IMR-90 (cell line): ENCODE data around the gene TREH. TPM values are rescaled to one million over a fixed set of nuclear protein-coding genes. Genes with fewer than 3 reads are reported as not detected.

Experiments
- ATAC-seq: fragments of 200-7000 bp; cut with Tn5 transposase; 2 replicates; pipeline ENCODE4 v1.9.1; 2020; ENCODE audit warnings: low read depth, mild to moderate bottlenecking, moderate library complexity
- BruUV-seq: library from RNA; stranded (reverse); fragments of 400-500 nt; replicated peaks from 2 replicates; lab custom pipeline; 2021; lab: Mats Ljungman, UMichigan
- CTCF ChIA-PET: fragments of 300-600 bp; formaldehyde crosslinking; extraction: SDS; loops from one replicate; lab custom pipeline; 2021; ENCODE audit warnings: antibody characterized with exemption; lab: Yijun Ruan, JAX
- POLR2A ChIA-PET: fragments of 300-600 bp; sonication (Branson Sonifier 250); formaldehyde crosslinking; loops from one replicate; lab custom pipeline; 2022; ENCODE audit warnings: antibody characterized with exemption; ENCODE audit not compliant: unreplicated experiment; lab: Charles Lee
- DNase-seq: peaks from one replicate; pipeline ENCODE4 v3.0.0; 2013
- H2AFZ ChIP-seq: replicated peaks from 2 replicates; pipeline ENCODE3; 2013; ENCODE audit warnings: low read length, mild to moderate bottlenecking; ENCODE audit not compliant: poor library complexity
- H2AK5ac ChIP-seq: 2 replicates; pipeline ENCODE4 v1.6.1; 2013; ENCODE audit warnings: low read depth, low read length, inconsistent platforms
- H2AK9ac ChIP-seq: replicated peaks from 2 replicates; pipeline ENCODE3; 2013; ENCODE audit warnings: mild to moderate bottlenecking, low read depth, low read length, moderate library complexity; ENCODE audit not compliant: poor library complexity
- H2BK120ac ChIP-seq: 2 replicates; pipeline ENCODE4 v1.6.1; 2013; ENCODE audit warnings: low read depth, low read length, inconsistent platforms
- H2BK15ac ChIP-seq: 3 replicates; pipeline ENCODE4 v1.6.1; 2013; ENCODE audit warnings: low read depth, low read length, inconsistent platforms
- H2BK20ac ChIP-seq: 2 replicates; pipeline ENCODE4 v1.6.1; 2013; ENCODE audit warnings: low read depth, mild to moderate bottlenecking, inconsistent platforms, low read length, moderate library complexity
- H2BK5ac ChIP-seq: 2 replicates; pipeline ENCODE4 v1.6.1; 2013; ENCODE audit warnings: mild to moderate bottlenecking, low read depth, low read length, inconsistent platforms; ENCODE audit not compliant: poor library complexity, severe bottlenecking
- H3K14ac ChIP-seq: replicated peaks from 2 replicates; pipeline ENCODE4 v1.6.1; 2013; ENCODE audit warnings: low read depth, low read length, inconsistent platforms
- H3K18ac ChIP-seq: 2 replicates; pipeline ENCODE4 v1.6.1; 2013; ENCODE audit warnings: low read depth, low read length, control low read depth
- H3K23ac ChIP-seq: 2 replicates; pipeline ENCODE4 v1.6.1; 2013; ENCODE audit warnings: low read depth, low read length, inconsistent platforms
- H3K27ac ChIP-seq: 2 replicates; pipeline ENCODE4 v1.5.1; 2013; ENCODE audit warnings: mild to moderate bottlenecking, control low read depth, low read length; ENCODE audit not compliant: insufficient read depth
- H3K27me3 ChIP-seq: 2 replicates; pipeline ENCODE4 v1.6.1; 2013; ENCODE audit warnings: low read length; ENCODE audit not compliant: control insufficient read depth, insufficient read depth
- H3K36me3 ChIP-seq: 2 replicates; pipeline ENCODE4 v1.6.1; 2013; ENCODE audit warnings: low read length, mixed read lengths; ENCODE audit not compliant: control insufficient read depth, insufficient read depth
- H3K4ac ChIP-seq: 2 replicates; pipeline ENCODE4 v1.6.1; 2013; ENCODE audit warnings: low read depth, low read length, inconsistent platforms
- H3K4me1 ChIP-seq: 2 replicates; pipeline ENCODE4 v1.6.1; 2013; ENCODE audit warnings: low read length, mixed read lengths; ENCODE audit not compliant: control insufficient read depth, insufficient read depth
- H3K4me2 ChIP-seq: 2 replicates; pipeline ENCODE4 v1.6.1; 2013; ENCODE audit warnings: low read depth, mild to moderate bottlenecking, control low read depth, low read length, moderate library complexity
- H3K4me3 ChIP-seq: 2 replicates; pipeline ENCODE4 v1.5.1; 2013; ENCODE audit warnings: low read depth, mild to moderate bottlenecking, control low read depth, low read length, moderate library complexity; ENCODE audit not compliant: insufficient read depth
- H3K56ac ChIP-seq: 2 replicates; pipeline ENCODE4 v1.6.1; 2013; ENCODE audit warnings: low read length, inconsistent platforms; ENCODE audit not compliant: insufficient read depth; ENCODE audit errors: extremely low read depth
- H3K79me1 ChIP-seq, 2 experiments: 2 replicates each; pipeline ENCODE4 v1.6.1; 2013; ENCODE audit warnings: low read length in 2 of 2, inconsistent platforms in 1 of 2, low read depth in 1 of 2
- H3K9ac ChIP-seq: 2 replicates; pipeline ENCODE4 v1.6.1; 2013; ENCODE audit warnings: low read depth, low read length, control low read depth
- H3K9me1 ChIP-seq: 2 replicates; pipeline ENCODE4 v1.6.1; 2013; ENCODE audit warnings: low read length, inconsistent platforms; ENCODE audit not compliant: insufficient read depth
- H3K9me3 ChIP-seq: 2 replicates; pipeline ENCODE4 v1.6.1; 2013; ENCODE audit warnings: low read length; ENCODE audit not compliant: control insufficient read depth, insufficient read depth
- H4K20me1 ChIP-seq: 2 replicates; pipeline ENCODE4 v1.6.1; 2013; ENCODE audit warnings: low read length, inconsistent platforms; ENCODE audit not compliant: insufficient read depth
- H4K5ac ChIP-seq: 2 replicates; pipeline ENCODE4 v1.6.1; 2013; ENCODE audit warnings: mild to moderate bottlenecking, low read depth, low read length, control low read depth
- H4K8ac ChIP-seq, 2 experiments: 2 replicates each; pipeline ENCODE4 v1.6.1; 2013; ENCODE audit warnings: low read depth in 2 of 2, low read length in 2 of 2, control low read depth in 1 of 2, inconsistent platforms in 1 of 2
- H4K91ac ChIP-seq: 2 replicates; pipeline ENCODE4 v1.6.1; 2013; ENCODE audit warnings: low read depth, low read length, inconsistent platforms; ENCODE audit not compliant: insufficient read depth
- CEBPB ChIP-seq: IDR thresholded peaks from 2 replicates; pipeline ENCODE4 v1.6.1; 2012; ENCODE audit warnings: low read depth, low read length, improper control_type of control experiment
- RAD21 ChIP-seq: IDR thresholded peaks from 2 replicates; pipeline ENCODE4 v1.6.1; 2012; ENCODE audit warnings: low read length, improper control_type of control experiment
- WGBS, 2 experiments: methylation state at CpG; one replicate each; pipeline versions ENCODE4 v1.1.5 to v1.1.7; 2013; ENCODE audit warnings: missing lambda C conversion rate in 2 of 2; ENCODE audit not compliant: insufficient read length in 1 of 2; ENCODE audit errors: extremely low coverage in 2 of 2; 5-methylcytosine and 5-hydroxymethylcytosine counted together
- dilution Hi-C: fragments of 300-500 bp; cut with HindIII; formaldehyde crosslinking; loops from one replicate; pipeline ENCODE4 v1.14.3; 2018; ENCODE audit warnings: low sequenced_read_pairs; ENCODE audit not compliant: unreplicated experiment
- in situ Hi-C: fragments of 300-500 bp; cut with MboI; formaldehyde crosslinking; loops from 3 replicates; pipeline ENCODE4 v1.14.3; 2019; ENCODE audit warnings: low sequenced_read_pairs, inconsistent platforms, mixed read lengths
- intact Hi-C: fragments of 100-400 bp; cut with micrococcal nuclease; formaldehyde crosslinking; loops from 2 replicates; pipeline ENCODE4 v1.10.0; 2022
- polyA plus RNA-seq, 3 experiments: library from polyadenylated mRNA; depleted of rRNA; stranded (reverse); fragments of >200 nt; gene quantifications; 2 replicates each; pipeline ENCODE4 v1.2.3, GENCODE V29; 2012; ENCODE audit warnings: low replicate concordance in 1 of 3
- total RNA-seq: library from RNA; depleted of rRNA; stranded (reverse); fragments of >200 nt; gene quantifications from 2 replicates; pipeline ENCODE4 v1.2.3, GENCODE V29; 2012

TREH gene
- total and polyA plus RNA-seq, 2 of the 4 experiments (the other 2 are of a cell fraction), result not detected

DNA sequence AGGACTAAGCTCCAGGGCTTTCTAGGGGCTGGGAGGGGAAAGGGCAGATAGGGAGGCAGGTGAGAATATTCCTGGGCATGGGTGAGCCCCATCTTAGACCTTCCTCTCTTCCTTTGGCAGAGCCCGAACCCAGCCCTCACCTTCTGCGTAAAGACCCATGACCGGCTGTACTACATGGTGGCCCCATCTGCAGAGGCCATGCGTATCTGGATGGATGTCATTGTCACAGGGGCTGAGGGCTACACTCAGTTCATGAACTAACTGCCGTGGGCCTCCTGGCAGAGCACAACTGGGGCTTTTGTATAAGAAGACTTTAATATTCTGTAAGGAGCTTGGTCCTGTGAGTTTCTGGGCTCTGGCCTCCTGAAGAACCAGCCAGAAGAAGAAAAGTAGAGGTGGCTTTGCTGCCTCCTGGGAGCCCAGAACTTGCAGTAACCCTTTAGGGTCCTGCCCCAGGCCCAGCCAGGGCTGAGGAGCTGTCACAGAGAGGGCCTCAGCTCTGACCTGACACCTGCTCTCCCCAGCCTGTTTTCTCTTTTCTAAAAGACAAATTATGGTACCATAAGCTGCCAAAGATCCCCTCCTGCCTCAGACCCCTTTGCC, 22.8 kb downstream of the TREH start:
- no TSS peak for BruUV-seq
- ChIA-PET CTCF (no interaction called here), POLR2A (no interaction called here)
- TF ChIP-seq RAD21, result no peak
- no peak for TF ChIP-seq CEBPB
- in situ Hi-C loops (no loop called here), intact Hi-C loops (loop anchor here (5.0 kb wide), 1 partner anchor 49 kb away; the partner anchor contains the start of gene PHLDB1), dilution Hi-C loops (no loop called here)
- H3K4me1 ChIP-seq, result no peaks in the 10 kb centered on the region
- H2BK20ac ChIP-seq, result no peak overlapping the region
- H4K8ac ChIP-seq, result no peak overlapping the region
- peaks cover 44% of the 10 kb centered on the region for H4K20me1 ChIP-seq
- no peak overlapping the region for H4K5ac ChIP-seq
- H2AK5ac ChIP-seq, result no peak overlapping the region
- H2AK9ac ChIP-seq, result no peak overlapping the region
- no peak overlapping the region for H3K9ac ChIP-seq
- H4K91ac ChIP-seq, result no peak overlapping the region
- H3K4me3 ChIP-seq, result no peak overlapping the region
- H3K9me1 ChIP-seq, result peaks cover 6% of the 10 kb centered on the region; the same call in 1 of the 2 replicates
- ATAC-seq (no peak), DNase-seq (no peak)
- no peak overlapping the region for H2AFZ ChIP-seq
- H3K36me3 ChIP-seq, result peaks cover 53% of the 10 kb centered on the region
- no peaks in the 10 kb centered on the region for H3K9me3 ChIP-seq
- H3K23ac ChIP-seq, result no peak overlapping the region
- no peak overlapping the region for H2BK120ac ChIP-seq
- H2BK5ac ChIP-seq, result no peak overlapping the region
- peaks cover 10 to 26% of the 10 kb centered on the region in 2 experiments; a peak in 3 of 4 replicates for H3K79me1 ChIP-seq
- 90% methylated on average over 2 of the region's 5 CpGs; no CpG with 5 or more reads in 1 of the 2 experiments for WGBS, 2 experiments
- no peak overlapping the region for H3K4ac ChIP-seq
- H3K4me2 ChIP-seq, result no peak overlapping the region
- no peak overlapping the region for H3K27ac ChIP-seq
- no peaks in the 10 kb centered on the region for H3K27me3 ChIP-seq
- H3K18ac ChIP-seq, result no peak overlapping the region
- H3K14ac ChIP-seq, result no peak overlapping the region
- H2BK15ac ChIP-seq, result no peak overlapping the region
- H3K56ac ChIP-seq, result no peak overlapping the region
